GM10266 (cell line): ENCODE results near the gene KCNQ4.

Source experiments
- DNase-seq: peaks from one replicate; pipeline ENCODE4 v3.0.0; 2012; ENCODE audit errors: extremely low spot score
- CTCF ChIP-seq: IDR thresholded peaks from 2 replicates; pipeline ENCODE4 v1.5.1; 2012; ENCODE audit warnings: mild to moderate bottlenecking, low read depth; ENCODE audit not compliant: control insufficient read depth, insufficient read depth; ENCODE audit errors: missing control alignments

The KCNQ4 gene

GRCh38 chr1:40798366-40799281 lies 15.0 kb downstream of the KCNQ4 start:
- DNase-seq, result no peak
- TF ChIP-seq CTCF, result no peak

GRCh38 chr1:40799351-40799867 lies 15.8 kb downstream of the KCNQ4 start:
- TF ChIP-seq CTCF, result no peak
- no peak for DNase-seq

DNA sequence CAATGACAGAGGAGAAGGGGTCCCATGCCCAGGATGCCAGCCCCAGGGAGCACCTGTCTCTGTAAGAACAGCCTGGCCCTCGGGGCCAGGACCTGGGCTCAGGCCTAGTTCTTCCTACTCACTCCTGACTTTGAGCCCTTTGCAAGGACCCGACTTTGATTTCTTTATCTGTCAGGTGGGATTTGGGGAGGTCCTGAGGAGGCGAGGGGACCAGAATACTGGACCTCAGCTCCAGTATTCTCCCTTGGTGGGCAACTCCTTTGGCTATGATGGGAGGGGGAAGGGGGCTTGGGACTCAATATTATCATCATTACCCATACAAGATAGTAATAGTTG lies 18.1 kb downstream of the KCNQ4 start:
- no peak for DNase-seq
- no peak for TF ChIP-seq CTCF

- DNase-seq, result peak; percentile 94
- TF ChIP-seq CTCF, result no peak
Measured at GRCh38 chr1:40802078-40802741, 18.6 kb downstream of the KCNQ4 start.

- no peak for TF ChIP-seq CTCF
- DNase-seq, result no peak
Measured at GRCh38 chr1:40802742-40803113, 19.1 kb downstream of the KCNQ4 start.

DNA sequence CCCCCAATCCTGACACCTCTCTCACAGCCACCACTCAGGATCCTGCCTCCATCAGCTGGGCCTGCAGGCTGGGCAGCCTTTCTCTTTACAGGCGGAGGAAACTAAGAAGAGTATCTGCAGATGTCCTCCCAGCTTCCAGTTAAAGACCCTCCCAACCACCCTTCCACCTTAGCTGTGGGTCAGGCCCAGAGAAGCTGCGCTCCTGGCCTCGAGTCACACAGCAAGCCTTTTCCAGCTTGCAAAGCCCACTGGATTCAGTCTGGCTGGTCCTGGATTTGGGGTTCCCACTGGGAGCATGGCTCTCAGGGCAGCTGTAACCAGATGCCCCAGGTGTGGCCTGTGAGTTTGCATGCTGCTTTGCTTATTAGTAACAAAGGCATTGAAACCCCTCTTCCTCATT lies 19.9 kb downstream of the KCNQ4 start:
- DNase-seq, result no peak
- TF ChIP-seq CTCF, result no peak

GRCh38 chr1:40803902-40804301 lies 20.3 kb downstream of the KCNQ4 start:
- no peak for TF ChIP-seq CTCF
- no peak for DNase-seq
